ENCODE data around the gene PRSS57.
"Not testable (repeated sequence)": the region's sequence is repeated elsewhere in the genome, so short reads cannot be mapped to it uniquely, and the experiment has no call there.

Gene PRSS57

DNA sequence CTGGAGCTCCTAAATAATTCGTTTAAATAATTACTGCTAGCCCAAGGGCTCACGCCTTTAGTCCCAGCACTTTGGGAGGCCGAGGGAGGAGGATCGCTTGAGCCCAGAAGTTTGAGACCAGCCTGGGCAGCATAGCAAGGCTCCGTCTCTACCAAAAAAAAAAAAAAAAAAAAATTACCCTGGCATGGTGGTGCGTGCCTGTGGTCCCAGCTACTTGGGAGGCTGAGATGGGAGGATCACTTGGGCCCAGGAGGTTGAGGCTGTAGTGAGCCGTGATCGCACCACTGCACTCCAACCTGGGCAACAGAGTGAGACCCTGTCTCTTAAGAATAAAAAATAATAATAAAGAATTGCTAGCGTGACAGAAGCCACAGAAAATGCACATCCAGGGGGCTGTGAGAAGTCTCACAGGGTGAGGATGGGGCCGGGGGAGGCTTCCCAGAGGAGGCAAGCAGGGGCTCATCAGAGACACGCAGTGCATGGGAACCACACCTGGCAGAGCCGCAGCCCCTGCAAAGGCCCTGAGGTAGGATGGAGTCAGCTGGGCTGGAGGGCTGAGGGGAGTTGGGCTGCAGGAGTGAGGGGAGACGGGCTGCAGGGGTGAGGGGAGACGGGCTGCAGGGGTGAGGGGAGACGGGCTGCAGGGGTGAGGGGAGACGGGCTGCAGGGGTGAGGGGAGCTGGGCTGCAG lies 45.7 kb upstream of the PRSS57 start:
- H3K4me3 ChIP-seq (ENCODE audit: low read depth, low read length); H3K27ac ChIP-seq (ENCODE audit: extremely low read depth, low read depth, low read length); H3K4me1 ChIP-seq (ENCODE audit: control insufficient read depth, insufficient read depth, low read length); H3K36me3 ChIP-seq (ENCODE audit: control insufficient read depth in 2 of 2, insufficient read depth in 1 of 2, low read length in 2 of 2); H3K9me3 ChIP-seq (ENCODE audit: control insufficient read depth, insufficient read depth, low read depth, low read length): not testable (repeated sequence)
- peak; percentile 67 for TF ChIP-seq ZNF623 (tag by site-specific recombination; IDR thresholded peaks at IDR 0.05)
- CTCF ChIA-PET: interaction anchor here (0.9 to 1.4 kb wide), 3 partner anchors 33 to 157 kb away, joined by 3 to 7 read pairs (median 3); no protein-coding TSS in a partner anchor
- POLR2A ChIA-PET: interaction anchor here (0.6 kb wide), 1 partner anchor 328 kb away, joined by 3 read pairs; no protein-coding TSS in a partner anchor

DNA sequence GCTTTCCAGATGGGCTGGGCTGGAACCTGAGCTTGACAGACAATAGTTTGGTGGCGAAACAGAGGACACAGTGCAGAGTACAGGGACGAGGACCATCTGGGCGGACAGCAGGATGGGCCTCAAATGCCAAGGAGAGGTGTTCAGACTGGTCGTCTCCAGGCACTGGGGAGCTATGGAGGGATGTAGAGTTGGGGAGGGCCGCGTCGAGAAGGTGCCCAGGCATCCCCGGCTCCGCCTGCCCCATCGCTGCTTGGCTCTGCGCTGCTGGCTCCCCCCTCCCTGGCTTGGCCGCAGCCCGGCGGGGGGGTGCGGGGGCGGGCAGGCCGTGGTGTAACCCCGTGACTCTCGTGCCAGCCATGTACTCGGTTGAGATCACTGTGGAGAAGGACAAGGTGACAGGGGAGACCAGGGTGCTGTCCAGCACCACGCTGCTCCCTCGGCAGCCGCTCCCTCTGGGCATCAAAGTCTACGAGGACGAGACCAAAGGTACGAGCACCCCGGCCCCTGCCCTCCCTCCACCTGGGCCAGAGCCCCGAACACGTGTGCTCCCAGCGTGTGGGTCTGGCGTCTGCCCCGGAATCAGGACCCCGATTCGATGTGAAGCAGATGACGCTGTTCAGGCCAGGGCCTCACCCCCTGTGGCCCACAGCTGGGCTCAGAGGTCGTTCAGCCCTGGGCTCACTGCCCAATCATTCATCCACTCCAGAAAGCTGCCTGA lies 44.9 kb upstream of the PRSS57 start:
- POLR2A ChIA-PET: no interaction called here
- H3K9me3 ChIP-seq (ENCODE audit: control insufficient read depth, insufficient read depth, low read depth, low read length): no peaks in the 10 kb centered on the region
- CTCF ChIA-PET: interaction anchor here (0.5 to 1.4 kb wide), 5 partner anchors 13 to 1897 kb away, joined by 3 to 7 read pairs (median 3); partner anchors contain the start of gene RNF126
- peak; percentile 67; the same call in 1 of the 2 replicates for TF ChIP-seq ZNF16 (tag by site-specific recombination; IDR thresholded peaks at IDR 0.05; ENCODE audit: low read depth)
- no peak for TF ChIP-seq ZNF621 (tag by site-specific recombination; IDR thresholded peaks at IDR 0.05)
- no peak for TF ChIP-seq ZBTB1 (tag by site-specific recombination; IDR thresholded peaks at IDR 0.05)
- TF ChIP-seq, protein P1, sequence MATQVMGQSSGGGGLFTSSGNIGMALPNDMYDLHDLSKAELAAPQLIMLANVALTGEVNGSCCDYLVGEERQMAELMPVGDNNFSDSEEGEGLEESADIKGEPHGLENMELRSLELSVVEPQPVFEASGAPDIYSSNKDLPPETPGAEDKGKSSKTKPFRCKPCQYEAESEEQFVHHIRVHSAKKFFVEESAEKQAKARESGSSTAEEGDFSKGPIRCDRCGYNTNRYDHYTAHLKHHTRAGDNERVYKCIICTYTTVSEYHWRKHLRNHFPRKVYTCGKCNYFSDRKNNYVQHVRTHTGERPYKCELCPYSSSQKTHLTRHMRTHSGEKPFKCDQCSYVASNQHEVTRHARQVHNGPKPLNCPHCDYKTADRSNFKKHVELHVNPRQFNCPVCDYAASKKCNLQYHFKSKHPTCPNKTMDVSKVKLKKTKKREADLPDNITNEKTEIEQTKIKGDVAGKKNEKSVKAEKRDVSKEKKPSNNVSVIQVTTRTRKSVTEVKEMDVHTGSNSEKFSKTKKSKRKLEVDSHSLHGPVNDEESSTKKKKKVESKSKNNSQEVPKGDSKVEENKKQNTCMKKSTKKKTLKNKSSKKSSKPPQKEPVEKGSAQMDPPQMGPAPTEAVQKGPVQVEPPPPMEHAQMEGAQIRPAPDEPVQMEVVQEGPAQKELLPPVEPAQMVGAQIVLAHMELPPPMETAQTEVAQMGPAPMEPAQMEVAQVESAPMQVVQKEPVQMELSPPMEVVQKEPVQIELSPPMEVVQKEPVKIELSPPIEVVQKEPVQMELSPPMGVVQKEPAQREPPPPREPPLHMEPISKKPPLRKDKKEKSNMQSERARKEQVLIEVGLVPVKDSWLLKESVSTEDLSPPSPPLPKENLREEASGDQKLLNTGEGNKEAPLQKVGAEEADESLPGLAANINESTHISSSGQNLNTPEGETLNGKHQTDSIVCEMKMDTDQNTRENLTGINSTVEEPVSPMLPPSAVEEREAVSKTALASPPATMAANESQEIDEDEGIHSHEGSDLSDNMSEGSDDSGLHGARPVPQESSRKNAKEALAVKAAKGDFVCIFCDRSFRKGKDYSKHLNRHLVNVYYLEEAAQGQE (tag by site-specific recombination; IDR thresholded peaks at IDR 0.05): 0 out of 2 replicates have a peak, but pooled peaks have one; percentile 39
- TF ChIP-seq GLI4 (tag by site-specific recombination; IDR thresholded peaks at IDR 0.05): no peak
- no peak overlapping the region for H3K27ac ChIP-seq (ENCODE audit: extremely low read depth, low read depth, low read length)
- H3K4me1 ChIP-seq (ENCODE audit: control insufficient read depth, insufficient read depth, low read length): no peaks in the 10 kb centered on the region
- peaks cover 0 to 9% of the 10 kb centered on the region in 2 experiments; a peak in 1 of 3 replicates for H3K36me3 ChIP-seq (ENCODE audit: control insufficient read depth in 2 of 2, insufficient read depth in 1 of 2, low read length in 2 of 2)
- H3K4me3 ChIP-seq (ENCODE audit: low read depth, low read length): no peak overlapping the region

- POLR2A ChIA-PET: no interaction called here
- no peaks in the 10 kb centered on the region for H3K4me1 ChIP-seq (ENCODE audit: control insufficient read depth, insufficient read depth, low read length)
- H3K4me3 ChIP-seq (ENCODE audit: low read depth, low read length): no peak overlapping the region
- TF ChIP-seq ZBTB17 (tag by site-specific recombination; IDR thresholded peaks at IDR 0.05): no peak
- TF ChIP-seq ZNF510 (tag by site-specific recombination; IDR thresholded peaks at IDR 0.05; ENCODE audit: insufficient replicate concordance): no peak
- TF ChIP-seq ZNF341 (tag by site-specific recombination; IDR thresholded peaks at IDR 0.05; ENCODE audit: low read depth): peak; percentile 53
- no peak for TF ChIP-seq SETDB1 (IDR thresholded peaks at IDR 0.05; ENCODE audit: insufficient read length, low read length)
- TF ChIP-seq ZSCAN30 (tag by site-specific recombination; IDR thresholded peaks at IDR 0.05): no peak
- TF ChIP-seq ZNF660 (tag by site-specific recombination; IDR thresholded peaks at IDR 0.05): no peak
- TF ChIP-seq KLF1 (tag by site-specific recombination; IDR thresholded peaks at IDR 0.05): no peak
- no peak for TF ChIP-seq TRIM28 (IDR thresholded peaks at IDR 0.05; ENCODE audit: borderline replicate concordance, low read length)
- TF ChIP-seq ZNF623 (tag by site-specific recombination; IDR thresholded peaks at IDR 0.05): peak; percentile 90
- no peak overlapping the region for H3K27ac ChIP-seq (ENCODE audit: extremely low read depth, low read depth, low read length)
- peaks cover 0 to 15% of the 10 kb centered on the region in 2 experiments; a peak in 2 of 3 replicates for H3K36me3 ChIP-seq (ENCODE audit: control insufficient read depth in 2 of 2, insufficient read depth in 1 of 2, low read length in 2 of 2)
- CTCF ChIA-PET: interaction anchor here (0.7 to 1.1 kb wide), 4 partner anchors 14 to 218 kb away, joined by 3 to 5 read pairs (median 3); no protein-coding TSS in a partner anchor
- no peaks in the 10 kb centered on the region for H3K9me3 ChIP-seq (ENCODE audit: control insufficient read depth, insufficient read depth, low read depth, low read length)
These were observed 43.4 kb upstream of the PRSS57 start for GRCh38 chr19:738509-739128.
